Measurements from ENCODE around the gene OR52E6.

Gene OR52E6

GRCh38 chr11:5841797-5842196 lies at the start of gene OR52E6:
OR52E6 (minus strand) TSS chr11:5841897; CDS start chr11:5841897, 0 bp downstream.
- H3K4me3 Mint-ChIP-seq, result no peak within 1 kb of the TSS
- H3K4me1 Mint-ChIP-seq, result no peaks in the 10 kb centered on the region
- H3K27me3 Mint-ChIP-seq, result peaks cover 21 to 23% of the 10 kb centered on the region in 2 donors
- H3K27ac Mint-ChIP-seq, result no peak within 1 kb of the TSS
- DNase-seq (no peak), ATAC-seq (replicated peaks) (no peak)
- peaks cover 0 to 2% of the 10 kb centered on the region in 2 donors for H3K9me3 Mint-ChIP-seq
- no peaks in the 10 kb centered on the region for H3K36me3 Mint-ChIP-seq

- no peak for DNase-seq
- H3K36me3 Mint-ChIP-seq, result no peaks in the 10 kb centered on the region
- H3K4me1 Mint-ChIP-seq, result no peaks in the 10 kb centered on the region
Measured at GRCh38 chr11:5891216-5891800, 49.6 kb upstream of the OR52E6 start.

GRCh38 chr11:5887661-5888060 lies 46.0 kb upstream of the OR52E6 start:
- H3K27me3 Mint-ChIP-seq, result peaks cover 10 to 13% of the 10 kb centered on the region in 2 donors
- H3K4me1 Mint-ChIP-seq, result no peaks in the 10 kb centered on the region

More at GRCh38 chr11:5891216-5891800, 49.6 kb upstream of the OR52E6 start:
- peaks cover 0 to 13% of the 10 kb centered on the region in 2 donors for H3K27me3 Mint-ChIP-seq
- ATAC-seq (replicated peaks), result no peak
- no peaks in the 10 kb centered on the region for H3K9me3 Mint-ChIP-seq
- H3K27ac Mint-ChIP-seq, result no peak overlapping the region
- H3K4me3 Mint-ChIP-seq, result no peak overlapping the region

GRCh38 chr11:5887172-5887571 lies 45.5 kb upstream of the OR52E6 start:
- H3K27ac Mint-ChIP-seq, result no peak overlapping the region
- no peaks in the 10 kb centered on the region for H3K36me3 Mint-ChIP-seq
- no peak for DNase-seq
- no peaks in the 10 kb centered on the region for H3K4me1 Mint-ChIP-seq
- no peak overlapping the region for H3K4me3 Mint-ChIP-seq
- ATAC-seq (replicated peaks), result no peak
- H3K27me3 Mint-ChIP-seq, result peaks cover 10 to 13% of the 10 kb centered on the region in 2 donors
- no peaks in the 10 kb centered on the region for H3K9me3 Mint-ChIP-seq

More at GRCh38 chr11:5887661-5888060, 46.0 kb upstream of the OR52E6 start:
- H3K9me3 Mint-ChIP-seq, result no peaks in the 10 kb centered on the region
- ATAC-seq (replicated peaks) (no peak), DNase-seq (no peak)
- H3K4me3 Mint-ChIP-seq, result no peak overlapping the region
- H3K27ac Mint-ChIP-seq, result no peak overlapping the region
- no peaks in the 10 kb centered on the region for H3K36me3 Mint-ChIP-seq

GRCh38 chr11:5881756-5882155 lies 40.1 kb upstream of the OR52E6 start:
- Mint-ChIP-seq H3K4me3 (no peak overlapping the region), H3K4me1 (no peaks in the 10 kb centered on the region), H3K27me3 (peaks cover 0 to 13% of the 10 kb centered on the region in 2 donors), H3K36me3 (no peaks in the 10 kb centered on the region), H3K27ac (no peak overlapping the region), H3K9me3 (no peaks in the 10 kb centered on the region)
- ATAC-seq (replicated peaks) (no peak), DNase-seq (no peak)

GRCh38 chr11:5880329-5880728 lies 38.6 kb upstream of the OR52E6 start, which contains the start of gene OR52E4:
OR52E4 (plus strand) TSS chr11:5880629; CDS start chr11:5884293, 3,664 bp downstream.
- Mint-ChIP-seq H3K4me1 (no peaks in the 10 kb centered on the region), H3K27ac (no peak within 1 kb of the TSS), H3K27me3 (peaks cover 0 to 7% of the 10 kb centered on the region in 2 donors), H3K9me3 (no peaks in the 10 kb centered on the region), H3K36me3 (no peaks in the 10 kb centered on the region), H3K4me3 (no peak within 1 kb of the TSS)
- ATAC-seq (replicated peaks) (no peak), DNase-seq (no peak)

- no peak for DNase-seq
- H3K9me3 Mint-ChIP-seq, result peaks cover 0 to 4% of the 10 kb centered on the region in 2 donors
- no peak overlapping the region for H3K27ac Mint-ChIP-seq
- peaks cover 0 to 4% of the 10 kb centered on the region in 2 donors for H3K27me3 Mint-ChIP-seq
- H3K36me3 Mint-ChIP-seq, result no peaks in the 10 kb centered on the region
- H3K4me3 Mint-ChIP-seq, result no peak overlapping the region
- no peak for ATAC-seq (replicated peaks)
- no peaks in the 10 kb centered on the region for H3K4me1 Mint-ChIP-seq
Measured at GRCh38 chr11:5878564-5878963, 36.9 kb upstream of the OR52E6 start.

GRCh38 chr11:5865826-5866225 lies 24.1 kb upstream of the OR52E6 start:
- DNase-seq, result no peak
- Mint-ChIP-seq H3K27ac (no peak overlapping the region), H3K36me3 (no peaks in the 10 kb centered on the region), H3K4me1 (no peaks in the 10 kb centered on the region), H3K9me3 (peaks cover 2 to 5% of the 10 kb centered on the region in 2 donors), H3K4me3 (no peak overlapping the region), H3K27me3 (peaks cover 6 to 27% of the 10 kb centered on the region in 2 donors)
- ATAC-seq (replicated peaks), result no peak

GRCh38 chr11:5857590-5857989 lies 15.9 kb upstream of the OR52E6 start, which contains the start of gene OR52E8:
OR52E8 (minus strand) TSS chr11:5857690; CDS start chr11:5857690, 0 bp downstream.
- no peak within 1 kb of the TSS for H3K27ac Mint-ChIP-seq
- H3K4me1 Mint-ChIP-seq, result no peaks in the 10 kb centered on the region
- no peak for DNase-seq
- H3K36me3 Mint-ChIP-seq, result no peaks in the 10 kb centered on the region
- no peak within 1 kb of the TSS for H3K4me3 Mint-ChIP-seq
- H3K27me3 Mint-ChIP-seq, result peaks cover 18 to 22% of the 10 kb centered on the region in 2 donors
- H3K9me3 Mint-ChIP-seq, result peaks cover 3 to 6% of the 10 kb centered on the region in 2 donors
- no peak for ATAC-seq (replicated peaks)

GRCh38 chr11:5851002-5851401 lies 9.3 kb upstream of the OR52E6 start:
- DNase-seq (no peak), ATAC-seq (replicated peaks) (no peak)
- H3K27me3 Mint-ChIP-seq, result peaks cover 6 to 24% of the 10 kb centered on the region in 2 donors
- H3K36me3 Mint-ChIP-seq, result no peaks in the 10 kb centered on the region
- H3K9me3 Mint-ChIP-seq, result peaks cover 6 to 8% of the 10 kb centered on the region in 2 donors
- no peak overlapping the region for H3K27ac Mint-ChIP-seq
- no peaks in the 10 kb centered on the region for H3K4me1 Mint-ChIP-seq
- no peak overlapping the region for H3K4me3 Mint-ChIP-seq

- H3K36me3 Mint-ChIP-seq, result no peaks in the 10 kb centered on the region
- no peak for DNase-seq
- H3K9me3 Mint-ChIP-seq, result peaks cover 0 to 5% of the 10 kb centered on the region in 2 donors
- H3K4me3 Mint-ChIP-seq, result no peak overlapping the region
- ATAC-seq (replicated peaks), result no peak
- peaks cover 0 to 8% of the 10 kb centered on the region in 2 donors for H3K27me3 Mint-ChIP-seq
- no peak overlapping the region for H3K27ac Mint-ChIP-seq
- H3K4me1 Mint-ChIP-seq, result no peaks in the 10 kb centered on the region
Measured at GRCh38 chr11:5847711-5848110, 6.0 kb upstream of the OR52E6 start.

GRCh38 chr11:5846701-5847100 lies 5.0 kb upstream of the OR52E6 start:
- Mint-ChIP-seq H3K4me1 (no peaks in the 10 kb centered on the region), H3K36me3 (no peaks in the 10 kb centered on the region), H3K27me3 (peaks cover 0 to 7% of the 10 kb centered on the region in 2 donors), H3K27ac (no peak overlapping the region), H3K9me3 (peaks cover 0 to 5% of the 10 kb centered on the region in 2 donors), H3K4me3 (no peak overlapping the region)
- no peak for DNase-seq
- no peak for ATAC-seq (replicated peaks)

GRCh38 chr11:5837695-5838094 lies 4.0 kb downstream of the OR52E6 start:
- DNase-seq, result no peak
- no peaks in the 10 kb centered on the region for H3K36me3 Mint-ChIP-seq
- peaks cover 0 to 2% of the 10 kb centered on the region in 2 donors for H3K9me3 Mint-ChIP-seq
- H3K27ac Mint-ChIP-seq, result no peak overlapping the region
- H3K4me1 Mint-ChIP-seq, result no peaks in the 10 kb centered on the region
- peaks cover 21 to 23% of the 10 kb centered on the region in 2 donors for H3K27me3 Mint-ChIP-seq
- H3K4me3 Mint-ChIP-seq, result no peak overlapping the region
- ATAC-seq (replicated peaks), result no peak

- Mint-ChIP-seq H3K27me3 (peaks cover 5 to 14% of the 10 kb centered on the region in 2 donors), H3K9me3 (peaks cover 0 to 3% of the 10 kb centered on the region in 2 donors), H3K36me3 (no peaks in the 10 kb centered on the region), H3K4me3 (no peak overlapping the region), H3K4me1 (no peaks in the 10 kb centered on the region), H3K27ac (no peak overlapping the region)
- DNase-seq (no peak), ATAC-seq (replicated peaks) (no peak)
Measured at GRCh38 chr11:5833446-5833845, 8.3 kb downstream of the OR52E6 start.

GRCh38 chr11:5831196-5831829 lies 10.4 kb downstream of the OR52E6 start:
- no peak for ATAC-seq (replicated peaks)

More at GRCh38 chr11:5831196-5831829, 10.4 kb downstream of the OR52E6 start:
- Mint-ChIP-seq H3K27me3 (peaks cover under 1 to 11% of the 10 kb centered on the region in 2 donors), H3K4me1 (no peaks in the 10 kb centered on the region), H3K4me3 (no peak overlapping the region), H3K9me3 (peaks cover 0 to 6% of the 10 kb centered on the region in 2 donors), H3K36me3 (no peaks in the 10 kb centered on the region), H3K27ac (no peak overlapping the region)
- DNase-seq, result no peak

All from stimulated activated naive B cell treated with anti-CD40 and anti-IgM and Interleukin-4, amounts not matched to agents 10 μg/mL and 1 μg/mL and 100 μg/mL, for 72 hours (primary cell).